GM12878 (cell line): ENCODE data around the gene MYLK4. TPM values are rescaled to one million over a fixed set of nuclear protein-coding genes. Genes with fewer than 3 reads are reported as not detected.

Source experiments
- ATAC-seq: fragments of 200-7000 bp; cut with Tn5 transposase; 3 replicates; pipeline ENCODE4 v1.9.1; 2020; ENCODE audit warnings: mild to moderate bottlenecking, moderate library complexity
- BruUV-seq: library from RNA; stranded (reverse); fragments of 400-500 nt; replicated peaks from 2 replicates; lab custom pipeline; 2021; lab: Mats Ljungman, UMichigan
- CTCF ChIA-PET: fragments of 300-600 bp; sonication (Branson Sonifier 250); formaldehyde crosslinking; extraction: SDS; loops from one replicate; lab custom pipeline; 2021; ENCODE audit warnings: inconsistent platforms; lab: Yijun Ruan, JAX
- POLR2A ChIA-PET: fragments of 350-600 bp; formaldehyde crosslinking; extraction: SDS; loops from one replicate; lab custom pipeline; 2021; ENCODE audit warnings: inconsistent platforms; lab: Charles Lee
- RAD21 ChIA-PET: fragments of 300-600 bp; sonication (Branson Sonifier 250); formaldehyde crosslinking; loops from one replicate; lab custom pipeline; 2023; ENCODE audit warnings: antibody characterized with exemption; ENCODE audit not compliant: unreplicated experiment; lab: Charles Lee
- SMC1A ChIA-PET: fragments of 300-600 bp; sonication (Branson Sonifier 250); formaldehyde crosslinking; loops from one replicate; lab custom pipeline; 2023; ENCODE audit not compliant: unreplicated experiment, uncharacterized antibody; lab: Charles Lee
- DNase-seq: peaks from one replicate; pipeline ENCODE4 v3.0.0-alpha.2; 2011; ENCODE audit warnings: low read depth, low spot score
- FAIRE-seq: peaks from 3 replicates; lab custom pipeline; 2011; peaks lifted over from hg19 to GRCh38; lab: Jason Lieb, UNC
- H2AFZ ChIP-seq: 2 replicates; pipeline ENCODE4 v1.6.0; 2011; ENCODE audit warnings: low read depth, low read length, control low read depth; ENCODE audit not compliant: control insufficient read depth
- H3K27ac ChIP-seq: 2 replicates; pipeline ENCODE4 v1.5.1; 2011; ENCODE audit warnings: control low read depth; ENCODE audit not compliant: control insufficient read depth, insufficient read depth
- H3K27me3 ChIP-seq, 2 experiments: replicated peaks in 1 of 2; 2 replicates each; pipeline versions ENCODE4 v1.6.0 to v1.6.1; 2011; ENCODE audit warnings: low read length in 1 of 2; ENCODE audit not compliant: control insufficient read depth in 2 of 2, insufficient read depth in 2 of 2
- H3K36me3 ChIP-seq, 2 experiments: 2 replicates each; pipeline ENCODE4 v1.5.1; 2011; ENCODE audit warnings: low read length in 1 of 2; ENCODE audit not compliant: control insufficient read depth in 2 of 2, insufficient read depth in 2 of 2
- H3K4me1 ChIP-seq: 2 replicates; pipeline ENCODE4 v1.6.1; 2011; ENCODE audit warnings: mild to moderate bottlenecking, low read length, moderate library complexity, mixed read lengths; ENCODE audit not compliant: control insufficient read depth, insufficient read depth
- H3K4me2 ChIP-seq: 2 replicates; pipeline ENCODE4 v1.6.0; 2011; ENCODE audit warnings: control low read depth; ENCODE audit not compliant: control insufficient read depth, insufficient read depth
- H3K4me3 ChIP-seq: fragments of 200-600 bp; sonication (generic); 2 replicates; pipeline ENCODE4 v1.5.1; 2016
- H3K79me2 ChIP-seq: 2 replicates; pipeline ENCODE4 v1.6.0; 2011; ENCODE audit warnings: low read length; ENCODE audit not compliant: control insufficient read depth, insufficient read depth
- H3K9ac ChIP-seq: 2 replicates; pipeline ENCODE4 v1.8.0; 2011; ENCODE audit warnings: low read length, control low read depth, mixed read lengths; ENCODE audit not compliant: control insufficient read depth, insufficient read depth
- H3K9me3 ChIP-seq: replicated peaks from 3 replicates; pipeline ENCODE4 v1.5.1; 2011; ENCODE audit warnings: mild to moderate bottlenecking, low read length; ENCODE audit not compliant: control insufficient read depth, insufficient read depth
- H4K20me1 ChIP-seq: 2 replicates; pipeline ENCODE4 v1.6.0; 2011; ENCODE audit not compliant: control insufficient read depth, insufficient read depth
- ATF7 ChIP-seq: fragments of 450-650 bp; IDR thresholded peaks from 2 replicates; pipeline ENCODE4 v1.6.1; 2016; ENCODE audit warnings: low read depth, mild to moderate bottlenecking
- CREM ChIP-seq: IDR thresholded peaks from 2 replicates; pipeline ENCODE4 v1.6.1; 2014; ENCODE audit warnings: antibody characterized with exemption, low read depth
- DPF2 ChIP-seq: fragments of 450-650 bp; IDR thresholded peaks from 2 replicates; pipeline ENCODE4 v1.6.1; 2017; ENCODE audit warnings: mild to moderate bottlenecking
- JUND ChIP-seq: IDR thresholded peaks from 2 replicates; pipeline ENCODE4 v1.6.1; 2012; ENCODE audit warnings: low read depth, mild to moderate bottlenecking, low read length, improper control_type of control experiment, moderate library complexity
- MTA2 ChIP-seq: fragments of 450-650 bp; IDR thresholded peaks from 2 replicates; pipeline ENCODE4 v1.6.1; 2016; ENCODE audit warnings: low read depth, mild to moderate bottlenecking, moderate library complexity
- NBN ChIP-seq: fragments of 450-650 bp; IDR thresholded peaks from 2 replicates; pipeline ENCODE4 v1.6.1; 2016
- POLR2AphosphoS2 ChIP-seq: IDR thresholded peaks from 2 replicates; pipeline ENCODE4 v1.6.1; 2011; ENCODE audit warnings: low read depth, mild to moderate bottlenecking, low read length, improper control_type of control experiment, moderate library complexity
- RUNX3 ChIP-seq: IDR thresholded peaks from 2 replicates; pipeline ENCODE4 v1.6.1; 2012; ENCODE audit warnings: low read length, inconsistent platforms
- SP1 ChIP-seq: IDR thresholded peaks from one replicate; pipeline ENCODE4 v1.6.1; 2011; ENCODE audit warnings: low read depth, low read length
- SPI1 ChIP-seq: IDR thresholded peaks from 2 replicates; pipeline ENCODE4 v1.6.1; 2011; ENCODE audit warnings: low read depth, mild to moderate bottlenecking, low read length, moderate library complexity, borderline replicate concordance; ENCODE audit not compliant: insufficient read depth
- TCF3 ChIP-seq: IDR thresholded peaks from 2 replicates; pipeline ENCODE4 v1.6.1; 2012; ENCODE audit warnings: low read depth, mild to moderate bottlenecking, low read length, borderline replicate concordance; ENCODE audit not compliant: insufficient read depth
- YY1 ChIP-seq: IDR thresholded peaks from 2 replicates; pipeline ENCODE4 v1.6.1; 2011; ENCODE audit warnings: low read depth, mild to moderate bottlenecking, low read length
- ZBED1 ChIP-seq: IDR thresholded peaks from 2 replicates; pipeline ENCODE4 v1.6.1; 2016; ENCODE audit warnings: borderline replicate concordance
- ZNF217 ChIP-seq: fragments of 450-650 bp; IDR thresholded peaks from 2 replicates; pipeline ENCODE4 v1.6.1; 2017; ENCODE audit warnings: antibody characterized with exemption, mild to moderate bottlenecking
- ZNF592 ChIP-seq: fragments of 450-650 bp; IDR thresholded peaks from 2 replicates; pipeline ENCODE4 v1.6.1; 2017; ENCODE audit warnings: mild to moderate bottlenecking, moderate library complexity
- WGBS: methylation state at CpG from one replicate; pipeline ENCODE4 v1.1.6; 2016; ENCODE audit warnings: low lambda C conversion rate; ENCODE audit not compliant: insufficient replicate concordance, insufficient coverage; ENCODE audit errors: missing lambda C conversion rate; 5-methylcytosine and 5-hydroxymethylcytosine counted together
- in situ Hi-C: fragments of 300-500 bp; cut with MboI; formaldehyde crosslinking; loops from 9 replicates; pipeline ENCODE4 v1.14.3; 2018; ENCODE audit warnings: mixed read lengths
- intact Hi-C: fragments of 100-400 bp; cut with micrococcal nuclease; formaldehyde crosslinking; loops from one replicate; pipeline ENCODE4 v1.14.2; 2022; ENCODE audit not compliant: unreplicated experiment
- polyA plus RNA-seq, 11 experiments: library from polyadenylated mRNA; depleted of rRNA in 4 of 11; unstranded in 6 of 11; stranded (reverse) in 5 of 11; fragments of >200 nt; fragmentation: Nextera tagmentation in 4 of 11; fragmentation: Illumina TruSeq in 1 of 11; extraction: Ambion mirVana in 4 of 11; extraction: Trizol in 1 of 11; gene quantifications; 1 replicate in 1 of 11; 2 replicates in 10 of 11; pipeline versions ENCODE4 v1.2.1 to v1.2.3, GENCODE V29; 2011 to 2016; ENCODE audit warnings: inconsistent platforms in 2 of 11, missing spikeins in 2 of 11, low read depth in 1 of 11
- total RNA-seq, 4 experiments: library from RNA; depleted of rRNA in 3 of 4; stranded (reverse); fragments of >200 nt in 3 of 4; fragmentation: Illumina TruSeq in 1 of 4; extraction: Trizol in 1 of 4; gene quantifications; 2 replicates each; pipeline versions ENCODE4 v1.2.1 to v1.2.3, GENCODE V29; 2013 to 2021

The MYLK4 gene
- total and polyA plus RNA-seq, 10 of the 15 experiments (the other 5 are each of a cell fraction or from before 2014, with no cell fraction given) = under 0.01 to 0.09 (median 0.05) TPM; not detected in 1

DNA sequence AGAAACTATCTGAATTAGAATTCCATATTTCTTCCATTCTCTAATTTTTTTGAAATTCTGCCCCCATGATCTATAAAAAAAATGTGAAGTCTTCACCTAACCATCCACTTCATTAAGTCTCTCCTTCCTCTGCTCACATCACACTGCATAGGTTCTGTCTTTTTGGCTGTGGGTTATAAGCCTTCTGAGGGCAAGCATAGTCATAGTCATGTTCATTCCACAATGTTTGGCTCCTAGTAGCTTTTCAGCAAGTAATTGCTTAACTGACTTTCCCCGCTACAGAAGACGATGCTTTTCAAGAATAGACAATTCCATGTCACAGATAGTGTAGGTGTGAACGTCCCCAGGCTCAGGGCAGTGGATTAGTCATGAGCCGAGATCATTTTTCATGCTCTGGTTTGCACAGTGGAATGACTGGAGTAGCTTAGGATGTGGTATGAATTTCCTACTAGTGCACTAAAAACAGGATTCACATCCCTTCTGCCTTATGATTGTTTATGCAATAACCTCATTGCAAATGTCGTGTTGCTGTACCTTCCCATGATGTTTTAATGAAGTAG lies 43.5 kb upstream of the MYLK4 start:
- SMC1A ChIA-PET = interaction anchor here (0.6 to 4.6 kb wide), 2 partner anchors 52 to 137 kb away, joined by 3 to 41 read pairs; no protein-coding TSS in a partner anchor
- Histone ChIP-seq H3K27me3 (no peaks in the 10 kb centered on the region), H4K20me1 (no peaks in the 10 kb centered on the region; the same call in 1 of the 2 replicates), H3K36me3 (no peaks in the 10 kb centered on the region)
- no peak for ATAC-seq
- TF ChIP-seq RUNX3 (no peak), POLR2AphosphoS2 (no peak), ZBED1 (no peak), ZNF592 (no peak), SP1 (no peak), DPF2 (no peak), MTA2 (no peak), JUND (no peak), CREM (no peak), YY1 (no peak), TCF3 (no peak), SPI1 (no peak), ATF7 (no peak), ZNF217 (no peak), NBN (no peak)
- TF ChIP-seq, all 136 proteins: peak for 0
- 82% methylated on average over 5 of the region's 5 CpGs for WGBS
- Histone ChIP-seq H2AFZ (no peak overlapping the region), H3K27ac (no peak overlapping the region), H3K4me3 (no peak overlapping the region), H3K9ac (no peak overlapping the region), H3K9me3 (no peaks in the 10 kb centered on the region), H3K4me2 (no peak overlapping the region), H3K4me1 (peaks cover 7% of the 10 kb centered on the region), H3K79me2 (no peaks in the 10 kb centered on the region)
- in situ Hi-C loops (no loop called here), intact Hi-C loops (loop anchor here (5.0 kb wide), 2 partner anchors 123 to 258 kb away; no protein-coding TSS in a partner anchor)
- no peak for DNase-seq
- ChIA-PET POLR2A (no interaction called here), RAD21 (interaction anchor here (0.6 to 0.8 kb wide), 2 partner anchors 126 to 193 kb away, joined by 3 read pairs; no protein-coding TSS in a partner anchor), CTCF (interaction anchor here (1.8 to 1.9 kb wide), 2 partner anchors 10 to 52 kb away, joined by 4 read pairs; no protein-coding TSS in a partner anchor)
- FAIRE-seq = no peak
- BruUV-seq = no TSS peak
